ENCODE data around the gene TNPO1.

Gene TNPO1

GRCh38 chr5:72940082-72940481 lies 123.6 kb downstream of the TNPO1 start:
- TF ChIP-seq, protein P1, sequence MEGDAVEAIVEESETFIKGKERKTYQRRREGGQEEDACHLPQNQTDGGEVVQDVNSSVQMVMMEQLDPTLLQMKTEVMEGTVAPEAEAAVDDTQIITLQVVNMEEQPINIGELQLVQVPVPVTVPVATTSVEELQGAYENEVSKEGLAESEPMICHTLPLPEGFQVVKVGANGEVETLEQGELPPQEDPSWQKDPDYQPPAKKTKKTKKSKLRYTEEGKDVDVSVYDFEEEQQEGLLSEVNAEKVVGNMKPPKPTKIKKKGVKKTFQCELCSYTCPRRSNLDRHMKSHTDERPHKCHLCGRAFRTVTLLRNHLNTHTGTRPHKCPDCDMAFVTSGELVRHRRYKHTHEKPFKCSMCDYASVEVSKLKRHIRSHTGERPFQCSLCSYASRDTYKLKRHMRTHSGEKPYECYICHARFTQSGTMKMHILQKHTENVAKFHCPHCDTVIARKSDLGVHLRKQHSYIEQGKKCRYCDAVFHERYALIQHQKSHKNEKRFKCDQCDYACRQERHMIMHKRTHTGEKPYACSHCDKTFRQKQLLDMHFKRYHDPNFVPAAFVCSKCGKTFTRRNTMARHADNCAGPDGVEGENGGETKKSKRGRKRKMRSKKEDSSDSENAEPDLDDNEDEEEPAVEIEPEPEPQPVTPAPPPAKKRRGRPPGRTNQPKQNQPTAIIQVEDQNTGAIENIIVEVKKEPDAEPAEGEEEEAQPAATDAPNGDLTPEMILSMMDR (IDR thresholded peaks at IDR 0.05): no peak

- TF ChIP-seq, protein P1 (IDR thresholded peaks at IDR 0.05): no peak
These were observed 126.8 kb downstream of the TNPO1 start for GRCh38 chr5:72943307-72943706.

GRCh38 chr5:72947498-72947897 lies 131.0 kb downstream of the TNPO1 start:
- TF ChIP-seq, protein P1 (IDR thresholded peaks at IDR 0.05): no peak

DNA sequence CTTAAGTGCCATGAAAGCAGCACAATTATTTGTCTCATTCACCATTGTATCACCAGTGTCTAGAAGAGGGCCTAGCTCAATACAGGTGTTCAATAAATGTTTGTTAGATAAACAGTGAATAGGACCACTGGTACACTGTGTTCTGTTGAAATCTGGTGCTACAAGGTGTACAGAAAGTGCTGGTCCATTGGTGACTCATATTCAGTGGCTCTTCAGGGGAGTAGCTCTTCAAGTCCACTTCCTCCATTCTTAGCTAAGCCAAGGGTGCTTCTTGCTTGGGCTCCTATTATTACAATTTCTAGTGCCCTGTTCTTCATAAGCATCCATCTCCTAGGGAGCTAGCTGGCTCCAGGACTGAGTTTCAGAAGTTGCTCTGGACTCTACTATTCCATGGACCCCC lies 133.0 kb downstream of the TNPO1 start:
- TF ChIP-seq, protein P1 (IDR thresholded peaks at IDR 0.05): no peak

DNA sequence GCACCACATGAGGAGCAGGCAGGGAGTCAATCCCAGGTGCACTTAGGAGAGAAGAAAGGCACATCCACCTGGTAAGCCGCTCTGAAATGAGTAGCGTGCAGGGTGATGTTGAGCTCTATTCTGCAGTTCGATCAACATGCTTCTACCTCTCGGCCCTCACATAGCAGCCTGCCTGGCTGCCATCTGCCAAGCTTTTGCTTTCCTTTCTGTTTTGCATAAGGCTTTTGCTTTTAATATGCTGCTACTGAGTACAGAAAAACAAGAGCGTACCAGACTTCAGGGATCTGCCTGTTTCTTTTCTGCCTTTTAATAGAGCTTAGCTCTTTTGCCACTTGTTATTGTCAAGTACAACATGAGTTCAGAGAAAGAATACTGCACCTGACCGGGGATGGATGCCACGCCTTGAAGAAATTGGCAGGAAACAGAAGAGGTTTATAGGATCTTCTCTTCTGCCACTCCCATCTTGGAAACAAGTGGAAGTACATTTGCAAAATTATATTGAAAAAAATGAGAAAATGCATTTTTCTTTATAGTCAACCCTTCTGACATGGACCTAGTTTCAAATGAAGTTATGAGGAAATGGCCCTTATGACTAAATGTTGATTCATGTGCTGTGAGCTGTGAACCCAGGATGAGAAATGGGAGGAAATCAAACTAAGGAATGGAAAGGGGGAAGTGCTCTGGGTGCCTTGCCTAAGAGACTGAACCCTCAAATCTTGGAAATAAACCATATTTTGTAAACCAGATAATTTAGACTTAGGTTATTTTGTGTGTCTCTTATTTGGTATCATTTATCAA lies 135.4 kb downstream of the TNPO1 start:
- TF ChIP-seq, protein P1 (IDR thresholded peaks at IDR 0.05): no peak

DNA sequence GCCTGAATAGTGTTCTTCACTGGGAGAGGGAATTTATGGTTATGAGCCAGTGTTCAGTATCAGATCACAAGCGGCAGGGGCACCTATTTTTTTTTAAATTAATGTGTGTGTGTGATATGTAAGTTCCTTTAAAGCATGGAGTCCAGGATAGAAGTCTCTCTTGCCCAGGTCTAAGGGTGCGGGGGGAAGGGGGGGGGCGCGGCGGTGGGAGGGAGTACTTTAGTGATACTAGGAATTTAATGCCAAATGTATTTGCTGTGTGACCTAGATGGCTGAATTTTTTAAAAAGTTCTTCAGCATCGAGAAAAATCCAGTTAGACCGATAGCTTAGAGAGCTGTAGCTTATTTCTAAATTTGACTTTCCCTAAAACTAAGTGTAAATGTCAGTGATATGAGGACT lies 137.9 kb downstream of the TNPO1 start:
- TF ChIP-seq, protein P1 (IDR thresholded peaks at IDR 0.05): no peak

- TF ChIP-seq, protein P1 (IDR thresholded peaks at IDR 0.05): no peak
These were observed 138.8 kb downstream of the TNPO1 start for GRCh38 chr5:72955143-72955767.

Measured in LNCAP (cell line).